ENCODE results near the gene ITGA2B. TPM values are rescaled to one million over a fixed set of nuclear protein-coding genes. Genes with fewer than 3 reads are reported as not detected.

Gene ITGA2B
- total and polyA plus RNA-seq, 2 experiments from 2014 or later = not detected

DNA sequence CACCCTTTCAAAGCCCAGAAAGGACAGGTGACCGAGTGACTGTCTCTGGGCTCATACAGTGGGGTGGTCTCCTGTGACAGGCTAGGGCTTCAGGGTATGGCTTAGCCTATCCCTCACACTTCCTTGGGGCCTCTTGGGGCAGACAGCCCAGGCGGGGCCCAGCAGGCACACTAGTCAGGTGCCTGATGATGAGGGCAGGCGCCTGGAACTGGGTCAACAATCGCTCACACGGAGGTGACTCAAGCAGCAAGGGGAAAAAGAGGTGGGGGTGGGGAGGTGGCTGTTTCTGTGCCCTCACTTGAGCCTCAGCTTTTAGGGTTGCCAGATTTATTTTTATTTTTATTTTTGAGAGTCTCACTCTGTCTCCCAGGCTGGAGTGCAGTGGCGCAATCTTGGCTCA, 50.7 kb downstream of the ITGA2B start:
- no peaks in the 10 kb centered on the region for H4K20me1 ChIP-seq (ENCODE audit: insufficient read depth)
- H3K9me3 ChIP-seq (ENCODE audit: low read depth) = no peaks in the 10 kb centered on the region
- no peak overlapping the region for H3K4me3 ChIP-seq
- H3K36me3 ChIP-seq (ENCODE audit: low read depth) = no peaks in the 10 kb centered on the region
- H3K9ac ChIP-seq = no peak overlapping the region
- no peaks in the 10 kb centered on the region for H3K27me3 ChIP-seq (replicated peaks; ENCODE audit: insufficient read depth)
- H3K79me2 ChIP-seq (ENCODE audit: insufficient read depth) = no peaks in the 10 kb centered on the region
- no peak overlapping the region for H3K4me2 ChIP-seq (ENCODE audit: unreplicated experiment)
- H3K27ac ChIP-seq = no peak overlapping the region
- no peaks in the 10 kb centered on the region for H3K9me2 ChIP-seq (ENCODE audit: insufficient read depth)
- peak; percentile 56 for DNase-seq
- 35 to 42% methylated on average over 6 of the region's 6 CpGs for whole genome bisulfite sequencing, 2 experiments (ENCODE audit: low coverage in 1 of 2, low lambda C conversion rate in 2 of 2, missing lambda C conversion rate in 2 of 2)
- in situ Hi-C loops (cut with MboI) = no loop called here
- H2AFZ ChIP-seq = no peak overlapping the region
- TF ChIP-seq EZH2phosphoT487 (IDR thresholded peaks at IDR 0.05; ENCODE audit: insufficient read depth, low read depth) (no peak), EZH2 (IDR thresholded peaks at IDR 0.05; ENCODE audit: insufficient read depth, poor library complexity, severe bottlenecking) (no peak)
- H3K4me1 ChIP-seq (ENCODE audit: insufficient read depth) = no peaks in the 10 kb centered on the region
- H3F3A ChIP-seq (ENCODE audit: insufficient read depth) = no peaks in the 10 kb centered on the region

GRCh38 chr17:44335968-44336367, 53.5 kb downstream of the ITGA2B start:
- 36 to 43% methylated on average over 5 of the region's 5 CpGs for WGBS, 2 experiments (ENCODE audit: low coverage in 1 of 2, low lambda C conversion rate in 2 of 2, missing lambda C conversion rate in 2 of 2)
- Histone ChIP-seq H3K27ac (no peak overlapping the region), H3K4me3 (no peak overlapping the region), H3K27me3 (replicated peaks; ENCODE audit: insufficient read depth) (no peaks in the 10 kb centered on the region), H3K9ac (no peak overlapping the region), H4K20me1 (ENCODE audit: insufficient read depth) (no peaks in the 10 kb centered on the region), H3K79me2 (ENCODE audit: insufficient read depth) (no peaks in the 10 kb centered on the region), H3F3A (ENCODE audit: insufficient read depth) (no peaks in the 10 kb centered on the region), H3K4me1 (ENCODE audit: insufficient read depth) (no peaks in the 10 kb centered on the region), H2AFZ (no peak overlapping the region), H3K36me3 (ENCODE audit: low read depth) (no peaks in the 10 kb centered on the region), H3K4me2 (ENCODE audit: unreplicated experiment) (no peak overlapping the region), H3K9me2 (ENCODE audit: insufficient read depth) (no peaks in the 10 kb centered on the region), H3K9me3 (ENCODE audit: low read depth) (no peaks in the 10 kb centered on the region)
- TF ChIP-seq EZH2 (IDR thresholded peaks at IDR 0.05; ENCODE audit: insufficient read depth, poor library complexity, severe bottlenecking) (no peak), EZH2phosphoT487 (IDR thresholded peaks at IDR 0.05; ENCODE audit: insufficient read depth, low read depth) (no peak)
- in situ Hi-C loops (cut with MboI) = no loop called here
- no peak for DNase-seq

DNA sequence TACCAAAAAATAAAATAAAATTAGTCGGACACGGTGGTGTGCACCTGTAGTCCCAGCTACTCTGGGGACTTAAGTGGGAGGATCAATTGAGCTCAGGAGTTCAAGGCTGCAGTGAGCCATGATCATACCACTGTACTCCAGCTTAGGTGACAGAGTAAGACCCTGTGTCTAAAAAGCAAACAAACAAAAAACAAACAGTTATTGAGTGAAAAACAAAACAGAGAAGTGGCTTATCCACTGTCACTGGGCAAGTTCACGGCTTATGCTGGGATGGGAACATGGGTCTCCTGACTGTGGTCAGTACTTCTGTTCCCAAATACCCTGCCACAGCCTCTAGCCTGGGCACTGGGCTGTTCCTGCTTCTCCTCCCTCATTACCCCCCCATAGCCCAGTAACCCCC, 53.9 kb downstream of the ITGA2B start:
- H3K9me3 ChIP-seq (ENCODE audit: low read depth) = no peaks in the 10 kb centered on the region
- no peaks in the 10 kb centered on the region for H3K36me3 ChIP-seq (ENCODE audit: low read depth)
- no peaks in the 10 kb centered on the region for H3K27me3 ChIP-seq (replicated peaks; ENCODE audit: insufficient read depth)
- TF ChIP-seq EZH2 (IDR thresholded peaks at IDR 0.05; ENCODE audit: insufficient read depth, poor library complexity, severe bottlenecking) (no peak), EZH2phosphoT487 (IDR thresholded peaks at IDR 0.05; ENCODE audit: insufficient read depth, low read depth) (no peak)
- no peak overlapping the region for H3K4me2 ChIP-seq (ENCODE audit: unreplicated experiment)
- no peak overlapping the region for H3K4me3 ChIP-seq
- no peaks in the 10 kb centered on the region for H3K9me2 ChIP-seq (ENCODE audit: insufficient read depth)
- H4K20me1 ChIP-seq (ENCODE audit: insufficient read depth) = no peaks in the 10 kb centered on the region
- H2AFZ ChIP-seq = no peak overlapping the region
- WGBS, 2 experiments (ENCODE audit: low coverage in 1 of 2, low lambda C conversion rate in 2 of 2, missing lambda C conversion rate in 2 of 2) = 77 to 80% methylated on average over 3 of the region's 3 CpGs
- DNase-seq = no peak
- H3K9ac ChIP-seq = no peak overlapping the region
- no peak overlapping the region for H3K27ac ChIP-seq
- no peaks in the 10 kb centered on the region for H3K79me2 ChIP-seq (ENCODE audit: insufficient read depth)
- no peaks in the 10 kb centered on the region for H3F3A ChIP-seq (ENCODE audit: insufficient read depth)
- in situ Hi-C loops (cut with MboI) = no loop called here
- no peaks in the 10 kb centered on the region for H3K4me1 ChIP-seq (ENCODE audit: insufficient read depth)

DNA sequence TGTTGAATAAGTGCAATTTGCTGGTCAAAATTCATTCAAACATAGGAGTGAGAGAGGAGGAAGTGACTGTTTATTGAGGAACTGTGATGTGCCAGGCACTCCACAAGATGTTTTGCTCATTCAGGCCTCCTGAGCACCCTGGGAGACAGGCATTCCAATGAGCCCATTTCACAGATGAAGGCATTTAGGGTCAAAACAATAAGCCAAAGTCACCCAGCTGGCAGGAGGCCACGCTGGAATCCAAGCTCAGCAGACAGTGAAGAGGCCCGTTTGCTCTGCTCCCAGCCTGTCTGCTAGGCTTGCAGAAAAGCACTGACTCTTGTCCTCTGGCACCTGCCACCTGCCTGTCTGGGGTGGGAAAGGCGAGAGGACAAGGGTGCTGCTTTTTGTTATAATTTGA, 54.7 kb downstream of the ITGA2B start:
- Histone ChIP-seq H3K27ac (no peak overlapping the region), H3K79me2 (ENCODE audit: insufficient read depth) (no peaks in the 10 kb centered on the region), H3K36me3 (ENCODE audit: low read depth) (no peaks in the 10 kb centered on the region), H3K27me3 (replicated peaks; ENCODE audit: insufficient read depth) (no peaks in the 10 kb centered on the region), H3K4me2 (ENCODE audit: unreplicated experiment) (no peak overlapping the region), H3K4me1 (ENCODE audit: insufficient read depth) (no peaks in the 10 kb centered on the region), H3K4me3 (no peak overlapping the region), H3K9me3 (ENCODE audit: low read depth) (no peaks in the 10 kb centered on the region), H4K20me1 (ENCODE audit: insufficient read depth) (no peaks in the 10 kb centered on the region), H3K9ac (no peak overlapping the region), H3K9me2 (ENCODE audit: insufficient read depth) (no peaks in the 10 kb centered on the region), H2AFZ (no peak overlapping the region), H3F3A (ENCODE audit: insufficient read depth) (no peaks in the 10 kb centered on the region)
- TF ChIP-seq EZH2 (IDR thresholded peaks at IDR 0.05; ENCODE audit: insufficient read depth, poor library complexity, severe bottlenecking) (no peak), EZH2phosphoT487 (IDR thresholded peaks at IDR 0.05; ENCODE audit: insufficient read depth, low read depth) (no peak)
- WGBS, 2 experiments (ENCODE audit: low coverage in 1 of 2, low lambda C conversion rate in 2 of 2, missing lambda C conversion rate in 2 of 2) = 9 to 21% methylated on average over 3 of the region's 3 CpGs
- DNase-seq = no peak
- in situ Hi-C loops (cut with MboI) = no loop called here

DNA sequence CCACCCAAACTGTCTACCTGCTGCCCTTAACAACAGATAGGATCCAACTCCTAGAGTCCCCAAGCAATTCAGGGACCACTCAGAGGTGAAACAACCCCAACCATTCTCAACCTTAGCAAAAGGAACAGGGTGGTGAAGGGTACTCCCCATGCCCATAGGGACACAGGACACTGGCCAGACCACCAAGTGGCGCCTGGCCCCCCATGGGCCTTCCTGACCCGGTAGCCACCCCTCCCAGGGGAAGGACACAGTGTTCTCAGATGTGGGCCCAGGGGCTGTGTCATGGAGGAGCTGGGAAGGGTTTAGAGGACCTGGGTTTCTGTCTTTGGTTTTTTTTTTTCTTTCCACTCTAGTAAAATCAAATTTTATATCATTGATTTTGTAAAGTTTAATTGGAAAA, 55.1 kb downstream of the ITGA2B start:
- Histone ChIP-seq H3K9me2 (ENCODE audit: insufficient read depth) (no peaks in the 10 kb centered on the region), H3K79me2 (ENCODE audit: insufficient read depth) (no peaks in the 10 kb centered on the region), H3K4me1 (ENCODE audit: insufficient read depth) (no peaks in the 10 kb centered on the region), H4K20me1 (ENCODE audit: insufficient read depth) (no peaks in the 10 kb centered on the region), H3F3A (ENCODE audit: insufficient read depth) (no peaks in the 10 kb centered on the region), H3K4me2 (ENCODE audit: unreplicated experiment) (no peak overlapping the region), H3K9ac (no peak overlapping the region), H2AFZ (no peak overlapping the region), H3K27ac (no peak overlapping the region), H3K36me3 (ENCODE audit: low read depth) (no peaks in the 10 kb centered on the region), H3K9me3 (ENCODE audit: low read depth) (no peaks in the 10 kb centered on the region), H3K4me3 (no peak overlapping the region), H3K27me3 (replicated peaks; ENCODE audit: insufficient read depth) (no peaks in the 10 kb centered on the region)
- TF ChIP-seq EZH2phosphoT487 (IDR thresholded peaks at IDR 0.05; ENCODE audit: insufficient read depth, low read depth) (no peak), EZH2 (IDR thresholded peaks at IDR 0.05; ENCODE audit: insufficient read depth, poor library complexity, severe bottlenecking) (no peak)
- in situ Hi-C loops (cut with MboI) = no loop called here
- no peak for DNase-seq
- WGBS, 2 experiments (ENCODE audit: low coverage in 1 of 2, low lambda C conversion rate in 2 of 2, missing lambda C conversion rate in 2 of 2) = 19 to 29% methylated on average over 2 of the region's 2 CpGs

All from GM23248 (cell line).